ENCODE data around the gene SLC35G1.

Gene SLC35G1, protein sequence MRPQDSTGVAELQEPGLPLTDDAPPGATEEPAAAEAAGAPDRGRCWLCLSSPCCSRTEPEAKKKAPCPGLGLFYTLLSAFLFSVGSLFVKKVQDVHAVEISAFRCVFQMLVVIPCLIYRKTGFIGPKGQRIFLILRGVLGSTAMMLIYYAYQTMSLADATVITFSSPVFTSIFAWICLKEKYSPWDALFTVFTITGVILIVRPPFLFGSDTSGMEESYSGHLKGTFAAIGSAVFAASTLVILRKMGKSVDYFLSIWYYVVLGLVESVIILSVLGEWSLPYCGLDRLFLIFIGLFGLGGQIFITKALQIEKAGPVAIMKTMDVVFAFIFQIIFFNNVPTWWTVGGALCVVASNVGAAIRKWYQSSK

DNA sequence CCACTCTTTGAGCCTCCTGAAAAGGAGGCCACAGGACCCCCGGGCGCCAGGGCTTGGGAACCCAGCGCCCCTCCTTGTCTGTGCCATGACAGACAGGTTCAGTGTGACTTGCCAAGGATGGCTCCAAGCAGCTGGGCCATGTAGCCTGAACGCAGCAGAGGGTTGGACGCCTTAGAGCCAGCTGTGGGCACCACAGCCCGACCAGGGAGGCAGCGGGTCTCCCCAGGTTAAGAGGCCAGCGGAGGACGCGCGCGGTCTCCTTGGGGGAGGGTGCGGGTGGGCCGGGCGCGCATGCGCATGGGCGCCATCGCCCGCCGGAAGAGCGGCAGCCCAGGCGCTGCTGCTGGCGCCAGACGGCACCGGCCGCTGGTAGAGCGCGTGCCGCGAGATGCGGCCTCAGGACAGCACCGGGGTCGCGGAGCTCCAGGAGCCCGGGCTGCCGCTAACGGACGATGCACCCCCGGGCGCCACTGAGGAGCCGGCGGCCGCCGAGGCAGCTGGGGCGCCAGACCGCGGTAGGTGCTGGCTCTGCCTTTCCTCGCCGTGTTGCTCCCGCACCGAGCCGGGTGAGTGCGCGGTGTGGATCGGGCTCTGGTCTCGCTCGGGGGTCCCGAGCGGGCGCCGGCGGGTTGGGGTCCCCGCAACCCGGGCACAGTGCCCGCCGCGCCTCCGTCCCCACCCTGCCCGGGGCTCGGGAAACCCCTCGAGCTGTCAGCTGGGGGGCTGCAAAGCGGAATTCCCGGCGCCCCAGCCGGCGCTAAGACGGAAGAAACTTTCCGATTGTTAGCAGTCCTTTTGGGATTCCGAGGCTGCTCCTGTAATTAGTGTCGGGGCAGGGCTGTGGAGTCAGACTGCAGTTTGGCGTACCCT is at the start of gene SLC35G1:
Gene SLC35G1, plus strand, starts transcription at position 333 of the 870 bp plus-strand sequence. Its CDS starts 56 bp downstream, at position 389.
- no peak for FAIRE-seq

DNA sequence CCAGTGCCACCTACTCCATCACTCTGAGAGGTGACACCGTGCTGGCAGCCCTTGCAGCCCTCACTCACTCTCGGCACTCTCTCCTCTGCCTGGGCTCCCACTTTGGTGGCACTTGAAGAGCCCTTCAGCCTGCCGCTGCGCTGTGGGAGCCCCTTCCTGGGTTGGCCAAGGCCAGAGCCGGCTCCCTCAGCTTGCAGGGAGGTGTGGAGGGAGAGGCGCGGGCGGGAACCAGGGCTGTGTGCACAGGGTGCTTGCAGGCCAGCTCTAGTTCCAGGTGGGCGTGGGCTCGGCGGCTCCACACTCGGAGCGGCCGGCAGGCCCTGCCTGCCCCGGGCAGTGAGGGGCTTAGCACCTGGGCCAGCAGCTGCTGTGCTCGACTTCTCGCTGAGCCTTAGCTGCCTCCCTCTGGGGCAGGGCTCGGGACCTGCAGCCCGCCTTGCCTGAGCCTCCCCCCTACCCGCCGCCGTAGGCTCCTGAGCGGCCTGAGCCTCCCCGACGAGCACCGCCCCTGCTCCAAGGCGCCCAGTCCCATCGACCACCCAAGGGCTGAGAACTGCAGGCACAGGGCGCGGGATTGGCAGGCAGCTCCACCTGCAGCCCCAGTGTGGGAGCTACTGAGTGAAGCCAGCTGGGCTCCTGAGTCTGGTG is 48.7 kb upstream of the SLC35G1 start:
- no peak for FAIRE-seq

DNA sequence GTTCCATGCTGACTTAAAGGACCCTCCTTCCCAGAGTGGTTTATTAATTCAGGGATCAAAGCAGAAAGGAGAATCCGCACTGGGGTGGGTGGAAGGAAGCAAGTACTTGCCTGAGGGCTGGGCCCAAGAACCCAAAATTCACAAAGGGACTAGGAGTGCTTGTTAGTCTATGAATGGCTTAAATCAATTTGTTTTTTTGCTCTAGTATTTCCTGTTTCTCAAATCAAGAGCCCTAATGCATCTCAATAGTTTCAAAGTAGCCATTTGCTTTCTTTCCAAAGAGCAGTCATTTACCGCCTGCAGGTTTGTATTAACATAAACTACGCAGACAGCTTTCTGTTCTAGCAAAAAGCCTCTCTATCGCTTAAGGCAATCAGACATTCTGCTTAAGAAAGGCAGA is 44.2 kb upstream of the SLC35G1 start:
- FAIRE-seq = no peak

DNA sequence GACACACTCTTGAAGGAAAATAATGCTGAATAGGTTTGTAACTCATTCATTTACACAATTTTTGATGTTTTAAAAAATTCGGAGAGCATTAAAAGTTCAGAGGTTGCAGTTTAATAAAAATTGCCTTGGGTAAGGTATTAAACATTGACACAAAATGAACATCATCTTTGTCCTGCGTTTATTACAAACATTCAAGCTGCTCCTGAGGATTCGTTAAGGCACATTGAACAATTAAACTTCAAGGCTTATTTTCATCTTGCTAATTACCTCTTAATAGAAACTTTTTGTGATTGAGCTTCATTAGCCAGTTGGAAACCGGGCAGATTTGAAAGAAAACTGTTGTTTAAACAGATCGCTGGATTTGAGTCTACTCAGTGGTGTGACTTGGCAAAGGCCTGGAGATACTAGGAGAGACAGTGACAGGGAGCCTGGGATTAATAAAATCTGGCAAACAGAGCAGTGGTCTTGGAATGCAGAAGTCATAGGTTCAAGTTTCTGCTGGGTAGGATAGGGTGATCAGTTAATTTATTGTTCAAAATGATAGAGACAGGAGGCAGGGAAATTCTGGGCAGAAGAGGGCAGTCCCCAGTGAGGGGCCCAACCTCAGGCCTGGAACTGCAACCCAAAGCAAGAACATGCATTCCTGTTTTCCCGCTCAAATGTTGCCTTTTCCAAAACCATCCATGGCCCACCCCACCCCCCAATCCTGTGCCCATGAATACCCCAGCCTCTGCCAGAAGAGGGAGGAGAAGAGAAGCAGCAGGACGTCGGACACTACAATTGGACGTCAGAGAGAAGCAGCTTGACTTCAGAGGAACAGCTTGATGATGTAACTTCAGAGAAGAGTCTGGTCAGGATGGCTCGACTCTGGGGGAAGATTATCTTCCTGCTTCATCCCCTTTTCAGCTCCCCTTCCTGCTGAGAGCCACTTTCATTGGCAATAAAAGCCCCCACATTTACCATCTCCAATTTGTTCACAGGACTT is 43.5 kb upstream of the SLC35G1 start:
- FAIRE-seq = no peak

DNA sequence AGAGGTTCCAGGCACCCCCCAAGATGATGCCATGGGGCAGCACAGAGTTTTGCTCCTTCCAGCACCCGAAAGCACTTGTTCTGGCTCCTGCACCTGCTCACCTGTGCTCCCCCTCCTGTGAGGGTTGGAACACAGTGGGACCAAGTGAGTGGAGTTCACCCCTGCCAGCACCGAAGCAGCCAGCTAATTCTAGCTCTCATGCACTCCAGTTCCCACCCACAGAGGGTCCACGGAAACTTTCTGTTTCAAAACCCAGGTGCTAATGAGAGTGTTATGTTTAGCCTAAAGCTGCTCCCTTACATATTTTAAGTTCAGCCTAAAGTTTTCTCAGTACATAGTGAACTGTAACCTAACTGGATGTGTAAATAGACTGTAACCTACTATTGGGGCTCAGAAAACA is 42.6 kb upstream of the SLC35G1 start:
- FAIRE-seq = no peak

DNA sequence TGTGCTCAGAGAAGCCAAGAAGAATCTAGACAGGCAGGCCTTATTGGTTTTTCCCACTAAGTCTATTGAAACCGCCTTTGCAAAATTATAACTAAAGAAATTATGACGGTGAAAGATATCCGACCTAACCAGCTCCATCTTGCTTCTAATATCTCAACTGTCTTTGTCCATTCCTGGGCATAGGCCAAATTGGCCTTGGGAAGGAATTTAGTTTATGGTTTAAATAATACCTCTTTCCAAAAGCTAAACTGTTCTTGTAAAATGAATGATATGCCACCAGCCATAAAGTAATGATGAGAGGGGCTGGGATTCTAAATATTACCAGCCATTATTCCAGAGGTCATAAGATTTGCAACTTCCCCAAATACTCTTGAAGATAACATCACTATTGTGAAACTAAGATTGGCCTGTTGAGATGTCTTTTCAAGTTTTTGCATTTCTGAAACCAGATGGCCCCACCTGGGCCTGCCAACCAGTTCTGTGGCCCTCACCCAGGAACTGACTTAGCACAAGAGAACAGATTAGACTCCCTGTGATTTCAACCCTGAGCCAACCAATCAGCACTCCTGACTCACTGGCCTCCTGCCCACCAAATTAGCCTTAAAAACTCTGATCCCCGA is 41.2 kb upstream of the SLC35G1 start:
- FAIRE-seq = no peak

DNA sequence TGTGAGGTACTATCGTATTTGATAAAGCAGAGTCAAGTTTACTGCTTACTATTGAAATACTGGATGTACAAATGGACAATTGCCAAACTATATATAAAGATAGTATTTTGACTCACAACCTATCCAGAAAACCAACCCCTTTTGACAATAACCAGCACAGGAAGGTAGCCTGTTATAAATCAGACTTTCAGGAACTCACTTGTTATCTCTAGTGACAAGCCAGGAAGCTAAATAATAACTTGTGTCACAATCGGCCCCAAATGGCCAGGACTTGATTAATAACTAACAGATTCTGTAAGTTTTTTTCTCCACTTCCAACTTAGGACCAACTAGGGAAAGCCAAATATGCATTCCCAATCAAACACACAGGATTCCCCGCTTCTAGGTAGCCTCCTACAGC is 38.8 kb upstream of the SLC35G1 start:
- FAIRE-seq = no peak

DNA sequence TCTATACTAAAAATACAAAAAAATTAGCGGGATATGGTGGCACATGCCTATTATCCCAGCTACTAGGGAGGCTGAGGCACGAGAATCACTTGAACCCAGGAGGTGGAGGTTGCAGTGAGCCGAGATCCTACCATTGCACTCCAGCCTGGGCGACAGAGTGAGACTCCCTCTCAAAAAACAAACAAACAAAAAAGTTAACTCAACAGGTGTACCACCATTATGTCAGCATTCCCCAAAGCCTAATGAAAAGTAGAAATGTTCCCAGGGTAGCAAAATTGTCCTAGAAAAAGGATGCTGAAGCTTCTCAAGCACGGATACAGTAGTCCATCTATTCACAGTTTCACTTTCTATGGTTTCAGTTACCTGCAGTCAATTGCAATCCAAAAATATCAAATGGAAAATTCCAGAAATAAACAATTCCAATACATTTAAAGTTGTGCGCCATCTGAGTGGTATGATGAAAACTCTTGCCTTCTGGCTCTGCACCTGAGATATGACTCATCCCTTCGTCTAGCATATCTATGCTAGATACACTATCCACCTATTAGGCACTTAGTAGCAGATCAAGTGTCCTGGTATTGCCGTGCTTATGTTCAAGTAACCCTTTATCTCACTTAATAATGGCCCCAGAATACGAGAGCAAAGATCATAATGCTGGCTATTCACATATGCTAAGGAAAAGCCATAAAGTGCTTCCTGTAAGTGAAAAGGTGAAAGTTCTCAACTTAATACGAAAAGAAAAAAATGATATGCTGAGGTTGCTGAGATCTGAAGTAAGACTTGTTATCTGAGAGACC is 37.2 kb upstream of the SLC35G1 start:
- FAIRE-seq = no peak

DNA sequence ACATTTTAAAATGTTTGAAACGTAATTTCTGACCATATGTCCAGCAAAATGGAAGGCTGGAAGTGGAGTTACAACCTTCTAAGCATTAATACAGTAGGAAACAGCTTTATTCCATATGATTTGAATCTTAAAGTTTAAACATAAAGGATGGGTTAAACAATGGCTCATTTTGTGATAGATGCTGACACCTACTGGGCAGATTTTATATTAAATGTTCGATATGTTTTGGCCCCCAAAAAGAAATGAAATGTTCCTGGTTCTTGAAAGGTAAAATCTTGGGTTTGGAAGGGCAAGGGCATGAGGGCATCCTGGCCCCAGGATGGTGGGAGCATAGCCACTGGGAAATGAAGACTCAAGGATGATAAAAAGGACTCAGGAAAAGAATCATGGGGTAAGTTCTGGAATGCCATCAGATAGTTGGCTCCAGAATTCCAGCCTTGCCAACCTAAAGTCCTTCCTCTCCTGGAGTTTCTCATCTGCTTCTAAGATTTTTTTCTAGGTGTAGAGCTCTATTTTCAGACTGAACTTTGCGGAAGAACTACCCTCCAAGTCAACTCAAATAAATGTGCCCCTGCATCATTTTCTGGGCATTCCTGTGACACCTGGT is 34.6 kb upstream of the SLC35G1 start:
- FAIRE-seq = no peak

DNA sequence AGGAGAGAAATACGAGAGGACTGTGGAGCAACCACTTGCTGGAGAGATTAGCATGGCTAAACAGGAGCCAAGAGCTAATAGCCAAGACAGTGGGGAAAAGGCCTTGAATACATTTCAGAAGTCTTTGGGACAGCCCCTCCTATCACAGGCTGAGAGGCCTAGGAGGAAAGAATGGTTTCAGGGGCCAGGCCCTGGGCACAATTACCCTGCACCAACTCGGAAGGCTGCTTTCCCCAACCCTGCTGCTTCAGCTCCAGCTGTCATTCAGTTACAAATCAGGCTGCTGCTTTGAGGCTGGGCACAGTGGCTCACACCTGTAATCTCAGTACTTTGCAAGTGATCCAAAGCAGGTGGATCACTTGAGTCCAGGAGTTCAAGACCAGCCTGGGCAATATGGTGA is 32.0 kb upstream of the SLC35G1 start:
- FAIRE-seq = no peak

DNA sequence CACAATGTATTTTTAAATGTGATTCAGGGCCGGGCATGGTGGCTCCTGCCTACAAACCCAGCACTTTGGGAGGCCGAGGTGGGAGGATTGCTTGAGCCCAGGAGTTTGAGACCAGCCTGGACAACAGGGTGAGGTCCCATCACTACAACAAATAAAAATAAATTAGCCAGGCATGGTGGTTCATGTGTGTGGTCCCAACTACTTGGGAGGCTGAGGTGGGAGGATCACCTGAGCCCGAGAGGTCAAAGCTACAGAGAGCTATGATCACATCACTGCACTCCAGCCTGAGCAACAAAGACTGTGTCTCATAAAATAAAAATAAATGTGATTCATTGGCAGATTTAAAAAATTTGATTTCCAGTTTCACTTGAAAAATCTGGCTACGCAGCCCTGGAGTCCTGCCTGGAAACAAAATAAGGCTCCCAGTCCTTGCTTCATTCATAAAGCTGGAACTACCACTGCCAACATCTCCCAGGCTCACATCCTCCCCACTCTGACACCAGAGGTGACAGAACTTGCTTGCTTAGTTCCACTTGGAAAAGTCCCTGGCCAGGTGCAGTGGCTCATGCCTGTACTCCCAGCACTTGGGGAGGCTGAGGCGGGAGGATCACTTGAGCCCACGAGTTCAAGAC is 27.9 kb upstream of the SLC35G1 start:
- FAIRE-seq = no peak

DNA sequence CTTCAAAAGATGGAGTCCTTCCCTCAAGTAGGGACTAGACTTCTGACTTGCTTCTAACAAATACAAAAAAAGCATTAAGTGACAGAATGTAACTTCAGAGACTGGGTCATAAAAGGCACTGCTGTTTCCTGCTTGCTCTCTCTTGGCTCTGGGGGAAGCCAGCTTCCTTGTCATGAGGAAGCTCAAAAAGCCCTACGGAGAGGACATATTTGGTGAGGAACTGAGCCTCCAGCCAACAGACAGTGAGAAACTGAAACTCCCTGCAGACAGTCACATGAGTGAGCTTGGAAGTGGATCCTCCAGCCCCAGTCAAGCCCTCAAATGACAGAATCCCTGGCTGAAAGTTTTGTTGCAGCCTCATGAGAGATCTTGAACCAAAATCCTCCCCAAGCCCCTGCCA is 26.3 kb upstream of the SLC35G1 start:
- FAIRE-seq = no peak

DNA sequence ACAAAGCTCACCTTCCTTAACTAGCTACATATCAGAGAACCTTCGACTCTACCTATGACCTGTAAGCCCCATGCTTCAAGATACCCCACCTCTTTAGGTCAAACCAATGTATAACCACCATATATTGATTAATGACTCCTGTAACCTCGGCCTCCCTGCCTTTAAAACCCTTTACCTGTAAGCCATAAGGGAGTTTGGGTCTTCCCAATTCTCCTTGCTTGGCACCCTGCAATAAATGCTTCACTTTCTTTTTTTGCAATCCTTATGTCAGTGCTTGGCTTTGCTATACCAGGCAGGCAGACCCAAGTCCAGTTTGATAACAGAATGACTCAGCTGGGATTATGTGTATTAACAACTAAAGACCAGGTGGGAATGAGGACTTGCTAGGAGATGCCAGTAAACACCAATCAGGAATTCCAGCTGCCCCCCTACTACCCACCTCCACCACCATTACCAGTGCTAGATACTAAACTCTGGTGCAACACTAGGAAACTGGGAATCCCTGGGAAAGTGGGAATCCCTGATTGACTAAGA is 22.0 kb upstream of the SLC35G1 start:
- FAIRE-seq = no peak

DNA sequence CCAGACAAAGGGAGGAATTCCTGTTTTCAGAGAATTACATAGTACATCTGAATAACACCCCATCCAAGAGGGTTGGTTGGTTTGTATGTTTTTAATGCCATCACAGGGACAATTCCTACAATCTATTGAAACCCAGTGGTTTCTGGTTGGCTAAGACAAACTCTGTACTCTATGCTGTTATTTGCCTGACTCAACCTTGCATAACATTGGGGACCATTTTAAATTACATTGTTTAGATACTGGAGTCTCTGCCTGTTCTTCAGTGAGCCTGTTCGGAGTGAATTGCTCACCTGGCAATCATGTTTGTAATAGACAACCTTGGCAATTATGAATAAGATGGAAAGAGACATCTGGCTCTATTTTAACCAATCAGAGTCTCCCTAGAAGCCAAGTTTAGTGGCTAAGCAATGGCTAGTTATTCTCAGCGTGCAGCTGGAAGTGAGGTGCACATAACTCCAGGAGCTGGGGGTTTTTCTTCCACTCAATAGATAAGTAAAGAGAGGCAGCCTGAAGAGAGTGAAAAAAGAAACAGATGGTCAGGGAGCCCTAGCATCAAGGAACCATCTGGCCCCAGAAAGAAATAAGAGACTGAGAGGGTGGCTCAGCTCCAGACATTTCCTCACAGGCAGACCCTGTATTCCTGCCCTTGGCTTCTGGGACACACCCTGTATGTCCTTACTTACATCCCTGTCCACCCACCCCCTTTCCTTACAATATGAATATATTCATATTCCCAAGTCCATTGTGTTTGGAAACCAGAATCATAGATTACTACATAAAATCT is 21.2 kb upstream of the SLC35G1 start:
- no peak for FAIRE-seq

DNA sequence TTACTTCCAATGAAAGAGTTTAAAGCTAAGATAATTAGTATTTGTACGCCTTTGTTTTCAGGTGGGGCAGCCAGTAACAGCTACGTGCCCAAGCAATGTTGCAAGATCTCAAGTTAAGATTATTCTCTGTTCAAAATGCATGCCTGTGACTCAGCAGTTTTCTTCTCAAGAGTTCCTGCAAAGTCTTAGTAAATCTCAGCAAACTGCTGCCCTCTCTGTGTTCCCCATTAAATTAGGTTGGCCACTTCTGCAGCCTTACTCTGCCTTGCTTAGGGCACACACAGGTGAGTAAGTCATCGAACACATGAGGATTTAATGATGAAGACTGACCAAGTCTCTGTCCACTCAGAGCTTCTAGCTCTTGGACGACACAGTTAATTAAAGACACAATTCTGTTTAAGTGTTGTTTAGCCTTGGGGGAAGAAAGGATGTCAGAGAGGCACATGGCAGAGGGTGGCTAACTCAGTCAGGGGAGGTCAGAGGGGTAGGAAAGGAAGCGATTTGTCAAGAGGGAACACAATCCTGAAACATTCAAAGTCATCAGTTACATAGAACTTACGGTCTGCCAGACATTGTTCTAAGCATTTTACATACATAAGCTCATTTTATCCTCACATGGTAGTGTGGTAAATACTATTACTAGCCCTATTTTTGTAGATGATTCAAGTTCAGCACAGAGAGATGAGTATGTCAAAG is 20.2 kb upstream of the SLC35G1 start:
- FAIRE-seq = no peak

DNA sequence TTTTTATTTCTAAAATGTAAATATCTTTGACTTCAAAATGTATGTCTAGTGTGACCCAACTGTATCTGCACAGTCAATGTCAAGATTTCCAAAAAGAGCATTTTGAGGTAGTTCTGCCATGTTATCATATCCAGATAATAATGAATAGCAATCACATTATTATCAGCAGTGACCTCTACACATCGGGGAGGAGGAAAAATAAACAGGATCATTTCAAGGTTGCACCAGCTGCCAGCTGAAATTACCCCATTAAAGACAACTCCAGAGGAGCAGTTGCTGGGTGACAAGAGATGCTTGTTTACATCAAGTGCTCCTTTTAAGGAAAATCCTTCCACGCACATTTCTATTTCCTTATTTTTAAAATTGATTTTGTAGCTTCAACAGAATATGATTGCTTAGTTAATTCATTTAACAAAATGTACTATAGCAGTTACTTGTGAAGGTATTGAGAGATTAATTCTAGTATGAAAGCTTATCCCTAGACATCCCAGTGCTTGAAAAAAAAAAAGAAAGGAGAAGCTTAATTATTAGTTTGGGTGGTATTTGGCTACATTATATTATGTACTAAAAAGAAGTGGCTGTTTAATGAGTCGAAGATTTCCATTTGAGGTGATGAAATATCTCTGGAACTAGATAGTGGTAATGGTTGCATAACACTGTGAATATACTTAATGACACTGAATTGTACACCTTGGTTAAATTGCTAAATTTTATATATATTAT is 19.3 kb upstream of the SLC35G1 start:
- FAIRE-seq = no peak

DNA sequence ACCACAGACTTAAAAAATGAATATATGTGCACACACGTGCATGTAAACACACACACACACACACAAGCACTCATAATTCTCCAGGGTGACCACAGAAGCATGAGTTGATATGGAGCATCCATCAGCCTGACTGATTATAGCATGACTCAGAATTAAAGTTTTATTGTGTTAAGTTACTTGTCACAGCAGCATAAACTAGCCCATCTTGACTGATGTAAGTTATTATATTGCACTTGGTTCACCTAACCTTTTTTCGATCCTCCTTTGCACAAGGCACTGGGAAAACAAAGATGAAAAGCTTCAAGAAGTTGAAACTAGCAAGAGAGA is 18.8 kb upstream of the SLC35G1 start:
- no peak for FAIRE-seq

DNA sequence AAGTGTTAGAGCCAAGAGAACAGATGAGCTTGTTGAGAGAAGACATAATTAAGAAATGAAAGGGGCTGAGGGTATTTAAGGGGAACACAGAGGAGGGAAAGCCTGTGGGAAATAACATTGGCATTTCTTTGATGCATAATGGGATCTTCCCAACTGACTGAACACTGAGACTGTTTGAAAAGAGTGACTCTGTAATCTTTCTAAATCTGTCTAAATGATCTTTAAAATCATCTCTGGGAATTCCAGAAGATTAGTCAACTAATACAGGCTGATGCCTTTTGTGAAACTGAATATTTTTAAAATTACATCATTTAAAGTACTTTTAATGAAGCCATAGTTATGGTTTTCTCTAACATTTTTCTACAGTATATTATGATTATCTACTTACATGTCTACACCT is 17.4 kb upstream of the SLC35G1 start:
- no peak for FAIRE-seq
